AG04449 (cell line): ENCODE measurements around the gene CNKSR3.

Source experiments
- CTCF ChIA-PET: fragments of 350-600 bp; formaldehyde crosslinking; extraction: SDS; loops from one replicate; lab custom pipeline; 2021; ENCODE audit warnings: antibody characterized with exemption; lab: Yijun Ruan, JAX
- POLR2A ChIA-PET: fragments of 400-600, 350-600 bp; formaldehyde crosslinking; extraction: SDS; loops from one replicate; lab custom pipeline; 2020; ENCODE audit warnings: antibody characterized with exemption, inconsistent platforms; lab: Yijun Ruan, JAX
- DNase-seq: peaks from one replicate; pipeline ENCODE4 v3.0.0-alpha.2; 2010; ENCODE audit warnings: low read depth, low spot score
- H3K4me3 ChIP-seq: 2 replicates; pipeline ENCODE4 v1.5.1; 2011; ENCODE audit warnings: low read depth, mild to moderate bottlenecking, control low read depth, low read length
- CTCF ChIP-seq: IDR thresholded peaks from one replicate; pipeline ENCODE4 v1.5.1; 2011; ENCODE audit warnings: mild to moderate bottlenecking, moderate library complexity, low read length, control low read depth, inconsistent platforms; ENCODE audit not compliant: insufficient read depth; ENCODE audit errors: missing control alignments

Gene CNKSR3

GRCh38 chr6:154506991-154507898 is 3.2 kb downstream of the CNKSR3 start:
- ChIA-PET POLR2A (no interaction called here), CTCF (interaction anchor here (1.8 kb wide), 1 partner anchor 9 kb away, joined by 17 read pairs; no protein-coding TSS in a partner anchor)
- no peak overlapping the region for H3K4me3 ChIP-seq
- no peak for TF ChIP-seq CTCF
- DNase-seq: no peak

- ChIA-PET POLR2A (no interaction called here), CTCF (no interaction called here)
- no peak for DNase-seq
- TF ChIP-seq CTCF: no peak
- no peak overlapping the region for H3K4me3 ChIP-seq
Observed at GRCh38 chr6:154506582-154506981, 3.9 kb downstream of the CNKSR3 start.

- ChIA-PET POLR2A (no interaction called here), CTCF (no interaction called here)
- no peak for DNase-seq
- no peak for TF ChIP-seq CTCF
- no peak overlapping the region for H3K4me3 ChIP-seq
Observed at GRCh38 chr6:154506108-154506507, 4.4 kb downstream of the CNKSR3 start.

GRCh38 chr6:154504865-154505449 is 5.5 kb downstream of the CNKSR3 start:
- CTCF ChIA-PET: interaction anchor here (1.6 to 1.8 kb wide), 2 partner anchors 13 to 15 kb away, joined by 4 read pairs; no protein-coding TSS in a partner anchor
- TF ChIP-seq CTCF: no peak
- DNase-seq: no peak
- H3K4me3 ChIP-seq: no peak overlapping the region
- POLR2A ChIA-PET: no interaction called here

- ChIA-PET POLR2A (no interaction called here), CTCF (interaction anchor here (1.6 to 1.8 kb wide), 2 partner anchors 12 to 14 kb away, joined by 4 read pairs; no protein-coding TSS in a partner anchor)
- no peak for DNase-seq
- H3K4me3 ChIP-seq: no peak overlapping the region
- TF ChIP-seq CTCF: no peak
Observed at GRCh38 chr6:154504102-154504501, 6.4 kb downstream of the CNKSR3 start.

- TF ChIP-seq CTCF: no peak
- ChIA-PET CTCF (interaction anchor here (1.6 to 1.8 kb wide), 2 partner anchors 11 to 13 kb away, joined by 4 read pairs; no protein-coding TSS in a partner anchor), POLR2A (no interaction called here)
- H3K4me3 ChIP-seq: no peak overlapping the region
- DNase-seq: no peak
Observed at GRCh38 chr6:154503658-154504057, 6.8 kb downstream of the CNKSR3 start.
